Adrenal gland (tissue), 5 donors: ENCODE data around the gene ARHGAP8.

Source experiments
- POLR2A ChIP-seq, 2 donors: fragments of 450-650 bp; IDR thresholded peaks; one replicate each; pipeline ENCODE4 v1.6.1; 2017; ENCODE audit warnings: antibody characterized with exemption in 2 of 2, mild to moderate bottlenecking in 2 of 2, moderate library complexity in 1 of 2
- TF ChIP-seq, protein P1 (sequence below), 6 experiments: fragments of 450-650 bp in 4 of 6; fragments of 200-600 bp in 2 of 6; sonication (generic) in 1 of 6; IDR thresholded peaks; 1 replicate in 5 of 6; 2 replicates in 1 of 6; pipeline versions ENCODE4 v1.5.1 to v1.8.0; 2016 to 2021; ENCODE audit warnings: antibody characterized with exemption in 6 of 6, mild to moderate bottlenecking in 2 of 6, moderate library complexity in 1 of 6
- donor health status: DM: no; HTN: no; CAD: no.

DNA sequence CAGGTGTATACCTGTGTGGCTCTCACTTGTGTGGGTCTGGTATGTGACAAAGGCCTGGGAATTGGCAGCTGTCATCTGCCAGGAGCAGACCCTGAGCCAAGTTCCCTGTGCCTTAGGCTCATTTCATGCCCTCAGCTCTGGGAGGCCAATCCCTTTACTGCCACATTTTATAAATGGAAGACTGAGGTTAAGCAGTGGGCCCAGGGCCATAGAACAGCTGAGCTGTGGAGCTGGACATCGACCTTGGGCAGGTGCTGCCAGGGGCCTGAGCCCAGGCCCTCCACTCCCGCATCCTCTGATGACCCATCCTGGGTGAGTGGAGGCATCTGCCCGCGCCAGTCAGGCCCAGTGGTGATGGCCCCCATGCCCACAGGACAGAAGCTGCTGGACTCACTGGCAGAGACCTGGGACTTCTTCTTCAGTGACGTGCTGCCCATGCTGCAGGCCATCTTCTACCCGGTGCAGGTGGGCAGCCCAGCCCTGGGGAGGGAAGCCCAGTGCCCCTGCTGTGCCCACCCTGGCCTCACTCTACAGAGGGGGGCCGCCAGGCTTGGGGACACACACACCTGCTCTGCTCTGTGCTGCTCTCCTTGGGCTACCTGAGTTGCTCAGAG lies 20.9 kb upstream of the ARHGAP8 start:
- TF ChIP-seq, protein P1, sequence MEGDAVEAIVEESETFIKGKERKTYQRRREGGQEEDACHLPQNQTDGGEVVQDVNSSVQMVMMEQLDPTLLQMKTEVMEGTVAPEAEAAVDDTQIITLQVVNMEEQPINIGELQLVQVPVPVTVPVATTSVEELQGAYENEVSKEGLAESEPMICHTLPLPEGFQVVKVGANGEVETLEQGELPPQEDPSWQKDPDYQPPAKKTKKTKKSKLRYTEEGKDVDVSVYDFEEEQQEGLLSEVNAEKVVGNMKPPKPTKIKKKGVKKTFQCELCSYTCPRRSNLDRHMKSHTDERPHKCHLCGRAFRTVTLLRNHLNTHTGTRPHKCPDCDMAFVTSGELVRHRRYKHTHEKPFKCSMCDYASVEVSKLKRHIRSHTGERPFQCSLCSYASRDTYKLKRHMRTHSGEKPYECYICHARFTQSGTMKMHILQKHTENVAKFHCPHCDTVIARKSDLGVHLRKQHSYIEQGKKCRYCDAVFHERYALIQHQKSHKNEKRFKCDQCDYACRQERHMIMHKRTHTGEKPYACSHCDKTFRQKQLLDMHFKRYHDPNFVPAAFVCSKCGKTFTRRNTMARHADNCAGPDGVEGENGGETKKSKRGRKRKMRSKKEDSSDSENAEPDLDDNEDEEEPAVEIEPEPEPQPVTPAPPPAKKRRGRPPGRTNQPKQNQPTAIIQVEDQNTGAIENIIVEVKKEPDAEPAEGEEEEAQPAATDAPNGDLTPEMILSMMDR (IDR thresholded peaks at IDR 0.05): no peak
- no peak for TF ChIP-seq POLR2A (IDR thresholded peaks at IDR 0.05)
